ENCODE measurements around the gene KLK5. TPM values are rescaled to one million over a fixed set of nuclear protein-coding genes. Genes with fewer than 3 reads are reported as not detected.

Gene KLK5
- total and polyA plus RNA-seq, 12 donors: not detected

DNA sequence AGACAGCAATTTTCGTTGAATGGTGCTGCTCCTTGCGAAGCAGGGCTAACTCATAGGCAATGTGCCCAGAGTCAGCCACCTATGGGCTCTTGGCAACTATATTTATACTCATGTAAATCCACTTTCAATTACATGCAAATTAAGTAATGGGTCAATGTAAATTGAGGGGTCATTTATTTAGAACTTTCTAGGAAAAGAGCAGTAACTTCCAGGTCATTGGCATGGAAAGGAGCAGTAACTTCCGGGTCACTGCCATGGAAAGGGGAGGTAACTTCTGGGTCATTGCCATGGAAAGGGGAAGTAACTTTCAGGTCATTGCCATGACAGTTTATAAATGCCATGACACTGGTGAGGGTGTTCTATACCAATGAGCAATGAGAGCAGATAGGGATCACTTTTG is 53.3 kb downstream of the KLK5 start:
- H3K27me3 ChIP-seq: peaks cover 0 to 45% (median 27%) of the 10 kb centered on the region in 7 donors
- ATAC-seq (no peak), DNase-seq (no peak)
- H3K9me3 ChIP-seq: no peaks in the 10 kb centered on the region
- intact Hi-C loops (cut with DNase I): no loop called here
- WGBS, 2 donors: 86 to 89% methylated on average over 3 of the region's 3 CpGs
- no peaks in the 10 kb centered on the region for H3K36me3 ChIP-seq
- no peak overlapping the region for H3K4me3 ChIP-seq
- no peak overlapping the region for H3K27ac ChIP-seq
- TF ChIP-seq CTCF (IDR thresholded peaks at IDR 0.05): no peak
- H3K4me1 ChIP-seq: no peaks in the 10 kb centered on the region

DNA sequence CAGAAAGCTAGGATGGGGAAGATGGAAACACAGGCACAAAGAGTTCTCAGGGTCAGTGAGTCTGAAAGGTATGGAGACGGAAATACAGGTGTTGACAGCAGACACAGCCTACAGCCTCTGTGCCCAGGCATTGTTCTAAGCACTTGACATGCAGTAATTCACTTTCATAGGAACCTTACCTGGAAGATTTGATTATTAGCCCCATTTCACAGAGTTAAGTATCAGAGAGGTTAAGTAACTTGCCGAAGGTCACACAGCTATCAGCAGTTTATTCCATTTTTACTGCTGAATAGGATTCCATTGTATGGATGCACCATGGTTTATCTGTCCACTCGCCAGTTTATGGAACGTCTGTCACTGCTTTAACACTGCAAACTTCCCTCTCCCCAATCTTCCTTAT is 54.8 kb downstream of the KLK5 start:
- H3K36me3 ChIP-seq: no peaks in the 10 kb centered on the region
- H3K4me3 ChIP-seq: no peak overlapping the region
- no peak for DNase-seq
- H3K9me3 ChIP-seq: no peaks in the 10 kb centered on the region
- intact Hi-C loops (cut with DNase I): no loop called here
- no peak for ATAC-seq
- 70 to 76% methylated on average over 4 of the region's 4 CpGs for WGBS, 2 donors
- peaks cover 0 to 42% (median 30%) of the 10 kb centered on the region in 7 donors for H3K27me3 ChIP-seq
- H3K4me1 ChIP-seq: no peaks in the 10 kb centered on the region
- H3K27ac ChIP-seq: no peak overlapping the region
- no peak for TF ChIP-seq CTCF (IDR thresholded peaks at IDR 0.05)

GRCh38 chr19:50897612-50898011 is 55.2 kb downstream of the KLK5 start:
- no peak overlapping the region for H3K4me3 ChIP-seq
- no peak overlapping the region for H3K27ac ChIP-seq
- 75 to 87% methylated on average over 3 of the region's 3 CpGs for WGBS, 2 donors
- no peaks in the 10 kb centered on the region for H3K9me3 ChIP-seq
- intact Hi-C loops (cut with DNase I): no loop called here
- ATAC-seq (no peak), DNase-seq (no peak)
- H3K27me3 ChIP-seq: peaks cover 0 to 45% (median 34%) of the 10 kb centered on the region in 7 donors
- no peaks in the 10 kb centered on the region for H3K4me1 ChIP-seq
- TF ChIP-seq CTCF (IDR thresholded peaks at IDR 0.05): no peak
- no peaks in the 10 kb centered on the region for H3K36me3 ChIP-seq

DNA sequence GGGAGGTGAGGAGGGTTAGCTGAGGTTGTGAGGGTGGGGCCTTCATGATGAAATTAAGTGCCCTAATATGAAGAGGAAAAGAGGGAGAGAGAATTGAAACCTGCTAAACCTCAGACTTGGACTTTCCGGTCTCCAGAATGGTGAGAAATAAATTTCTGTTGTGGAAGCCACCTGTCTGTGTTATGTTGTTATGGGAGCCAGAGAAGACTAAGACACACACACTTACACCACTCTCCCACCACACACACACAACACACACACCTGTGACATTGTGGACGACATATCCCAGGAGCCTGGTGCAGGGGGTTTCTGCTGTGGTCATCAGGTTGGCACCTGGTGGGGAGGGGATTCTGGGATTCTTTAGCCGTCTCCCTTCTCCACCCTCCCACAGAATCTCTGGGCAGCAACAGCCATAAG is 55.6 kb downstream of the KLK5 start:
- ATAC-seq (no peak), DNase-seq (no peak)
- Histone ChIP-seq H3K4me3 (no peak overlapping the region), H3K27me3 (peaks cover 0 to 49% (median 30%) of the 10 kb centered on the region in 7 donors), H3K9me3 (no peaks in the 10 kb centered on the region), H3K27ac (no peak overlapping the region), H3K4me1 (no peaks in the 10 kb centered on the region), H3K36me3 (no peaks in the 10 kb centered on the region)
- no peak for TF ChIP-seq CTCF (IDR thresholded peaks at IDR 0.05)
- 42 to 64% methylated on average over 3 of the region's 3 CpGs for WGBS, 2 donors
- intact Hi-C loops (cut with DNase I): no loop called here
